ENCODE data around the gene ANGPT4. TPM values are rescaled to one million over a fixed set of nuclear protein-coding genes. Genes with fewer than 3 reads are reported as not detected.

The ANGPT4 gene
- total RNA-seq, 1 donor from 2014 or later: 0.05 TPM

- Mint-ChIP-seq H3K4me3 (ENCODE audit: unreplicated experiment) (no peak overlapping the region), H3K4me1 (ENCODE audit: low read depth, unreplicated experiment) (peaks cover 17% of the 10 kb centered on the region), H3K9me3 (ENCODE audit: unreplicated experiment) (no peaks in the 10 kb centered on the region), H3K36me3 (ENCODE audit: low read depth, unreplicated experiment) (no peaks in the 10 kb centered on the region), H3K27ac (ENCODE audit: unreplicated experiment) (peak overlapping the region; percentile 47), H3K27me3 (ENCODE audit: low read depth, unreplicated experiment) (peaks cover 16% of the 10 kb centered on the region)
- Histone ChIP-seq H2AFZ (ENCODE audit: low read depth, low read length) (no peak overlapping the region), H3K27ac (ENCODE audit: low read depth, low read length) (no peak overlapping the region), H3K4me2 (ENCODE audit: low read length) (no peak overlapping the region), H3K36me3 (ENCODE audit: insufficient read depth, low read length) (no peaks in the 10 kb centered on the region), H4K20me1 (ENCODE audit: insufficient read depth, low read length) (no peaks in the 10 kb centered on the region), H3K79me2 (ENCODE audit: insufficient read depth, low read length) (no peaks in the 10 kb centered on the region), H3K4me3 (ENCODE audit: insufficient read depth, low read depth, low read length) (no peak overlapping the region), H3K4me1 (ENCODE audit: insufficient read depth, low read length) (peaks cover 15% of the 10 kb centered on the region), H3K27me3 (ENCODE audit: insufficient read depth, low read length) (no peaks in the 10 kb centered on the region), H3K9ac (ENCODE audit: low read length) (no peak overlapping the region), H3K9me3 (ENCODE audit: insufficient read depth, low read depth, low read length) (no peaks in the 10 kb centered on the region)
- DNase-seq (ENCODE audit: low read depth) (no peak), FAIRE-seq (no peak)
- no peak for TF ChIP-seq CTCF (IDR thresholded peaks at IDR 0.05; ENCODE audit: insufficient read depth, low read depth, low read length)
- no peak for TF ChIP-seq EZH2 (IDR thresholded peaks at IDR 0.05; ENCODE audit: insufficient read depth, low read length)
Measured at GRCh38 chr20:858011-858410, 58.1 kb downstream of the ANGPT4 start.

DNA sequence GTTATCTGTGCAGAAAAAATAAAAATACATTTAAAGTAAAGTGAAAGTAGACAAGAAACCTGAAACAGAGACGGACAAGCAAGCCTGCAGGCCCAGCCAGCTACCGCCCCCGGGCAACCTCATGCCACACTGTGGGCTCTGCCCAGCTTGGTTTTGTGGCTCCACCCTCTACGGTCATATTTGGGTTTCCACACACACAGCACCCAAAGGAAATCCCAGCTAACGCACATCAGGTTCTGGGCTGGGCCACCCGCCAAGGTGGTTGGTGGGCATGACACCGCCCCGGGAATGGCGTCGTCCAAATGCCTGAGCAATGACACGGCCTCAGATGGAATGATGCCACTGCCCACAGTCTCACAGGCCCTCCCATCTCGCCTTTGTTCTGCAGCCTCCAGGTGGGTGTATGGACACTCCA, 59.8 kb downstream of the ANGPT4 start:
- DNase-seq (ENCODE audit: low read depth) (peak; percentile 77), FAIRE-seq (peak; percentile 88)
- H3K4me1 ChIP-seq (ENCODE audit: insufficient read depth, low read length): peaks cover 15% of the 10 kb centered on the region
- H3K9me3 ChIP-seq (ENCODE audit: insufficient read depth, low read depth, low read length): no peaks in the 10 kb centered on the region
- Mint-ChIP-seq H3K36me3 (ENCODE audit: low read depth, unreplicated experiment) (peaks cover 2% of the 10 kb centered on the region), H3K27ac (ENCODE audit: unreplicated experiment) (peak overlapping the region; percentile 53), H3K27me3 (ENCODE audit: low read depth, unreplicated experiment) (peaks cover 18% of the 10 kb centered on the region), H3K4me3 (ENCODE audit: unreplicated experiment) (no peak overlapping the region), H3K9me3 (ENCODE audit: unreplicated experiment) (no peaks in the 10 kb centered on the region), H3K4me1 (ENCODE audit: low read depth, unreplicated experiment) (peaks cover 17% of the 10 kb centered on the region)
- H3K4me2 ChIP-seq (ENCODE audit: low read length): peak overlapping the region; percentile 56
- H4K20me1 ChIP-seq (ENCODE audit: insufficient read depth, low read length): no peaks in the 10 kb centered on the region
- no peak overlapping the region for H3K27ac ChIP-seq (ENCODE audit: low read depth, low read length)
- peak overlapping the region; percentile 8 for H3K9ac ChIP-seq (ENCODE audit: low read length)
- TF ChIP-seq CTCF (IDR thresholded peaks at IDR 0.05; ENCODE audit: insufficient read depth, low read depth, low read length): no peak
- no peak for TF ChIP-seq EZH2 (IDR thresholded peaks at IDR 0.05; ENCODE audit: insufficient read depth, low read length)
- H3K36me3 ChIP-seq (ENCODE audit: insufficient read depth, low read length): no peaks in the 10 kb centered on the region
- no peak overlapping the region for H3K4me3 ChIP-seq (ENCODE audit: insufficient read depth, low read depth, low read length)
- no peaks in the 10 kb centered on the region for H3K27me3 ChIP-seq (ENCODE audit: insufficient read depth, low read length)
- no peaks in the 10 kb centered on the region for H3K79me2 ChIP-seq (ENCODE audit: insufficient read depth, low read length)
- no peak overlapping the region for H2AFZ ChIP-seq (ENCODE audit: low read depth, low read length)

GRCh38 chr20:855466-856360, 60.4 kb downstream of the ANGPT4 start:
- Histone ChIP-seq H3K9ac (ENCODE audit: low read length) (peak overlapping the region; percentile 8), H4K20me1 (ENCODE audit: insufficient read depth, low read length) (no peaks in the 10 kb centered on the region), H3K4me2 (ENCODE audit: low read length) (peak overlapping the region; percentile 56), H3K27ac (ENCODE audit: low read depth, low read length) (no peak overlapping the region), H3K27me3 (ENCODE audit: insufficient read depth, low read length) (no peaks in the 10 kb centered on the region), H3K36me3 (ENCODE audit: insufficient read depth, low read length) (no peaks in the 10 kb centered on the region), H3K9me3 (ENCODE audit: insufficient read depth, low read depth, low read length) (no peaks in the 10 kb centered on the region), H3K79me2 (ENCODE audit: insufficient read depth, low read length) (no peaks in the 10 kb centered on the region), H3K4me1 (ENCODE audit: insufficient read depth, low read length) (peaks cover 15% of the 10 kb centered on the region), H3K4me3 (ENCODE audit: insufficient read depth, low read depth, low read length) (no peak overlapping the region), H2AFZ (ENCODE audit: low read depth, low read length) (no peak overlapping the region)
- peaks cover 17% of the 10 kb centered on the region for H3K4me1 Mint-ChIP-seq (ENCODE audit: low read depth, unreplicated experiment)
- FAIRE-seq: peak; percentile 74
- TF ChIP-seq EZH2 (IDR thresholded peaks at IDR 0.05; ENCODE audit: insufficient read depth, low read length) (no peak), CTCF (IDR thresholded peaks at IDR 0.05; ENCODE audit: insufficient read depth, low read depth, low read length) (no peak)
- H3K36me3 Mint-ChIP-seq (ENCODE audit: low read depth, unreplicated experiment): peaks cover 5% of the 10 kb centered on the region
- no peaks in the 10 kb centered on the region for H3K9me3 Mint-ChIP-seq (ENCODE audit: unreplicated experiment)
- peak; percentile 22 for DNase-seq (ENCODE audit: low read depth)
- H3K4me3 Mint-ChIP-seq (ENCODE audit: unreplicated experiment): no peak overlapping the region
- H3K27me3 Mint-ChIP-seq (ENCODE audit: low read depth, unreplicated experiment): peaks cover 22% of the 10 kb centered on the region
- peak overlapping the region; percentile 53 for H3K27ac Mint-ChIP-seq (ENCODE audit: unreplicated experiment)

Measured in astrocyte (in vitro differentiated cells and primary cell).